ENCODE data around the gene C17orf114.

The C17orf114 gene

GRCh38 chr17:4808378-4808767, 6.2 kb upstream of the C17orf114 start:
- no peak for DNase-seq (ENCODE audit: low spot score)
- TF ChIP-seq CTCF (IDR thresholded peaks at IDR 0.05; ENCODE audit: extremely low read depth, missing control alignments) = no peak

GRCh38 chr17:4807605-4808377, 5.7 kb upstream of the C17orf114 start:
- no peak for TF ChIP-seq CTCF (IDR thresholded peaks at IDR 0.05; ENCODE audit: extremely low read depth, missing control alignments)
- DNase-seq (ENCODE audit: low spot score) = no peak

- DNase-seq (ENCODE audit: low spot score) = peak; percentile 100
These were observed 4.9 kb upstream of the C17orf114 start, which contains the start of gene PLD2 for GRCh38 chr17:4806777-4807604. Gene PLD2 (plus strand): TSS chr17:4807152. CDS start chr17:4807773, 621 bp downstream.

GRCh38 chr17:4806456-4806776, 4.3 kb upstream of the C17orf114 start:
- no peak for DNase-seq (ENCODE audit: low spot score)
- no peak for TF ChIP-seq CTCF (IDR thresholded peaks at IDR 0.05; ENCODE audit: extremely low read depth, missing control alignments)

More at GRCh38 chr17:4806777-4807604, 4.9 kb upstream of the C17orf114 start, which contains the start of gene PLD2:
- no peak for TF ChIP-seq CTCF (IDR thresholded peaks at IDR 0.05; ENCODE audit: extremely low read depth, missing control alignments)

GRCh38 chr17:4800462-4801196, 1.5 kb downstream of the C17orf114 start:
- DNase-seq (ENCODE audit: low spot score) = no peak
- no peak for TF ChIP-seq CTCF (IDR thresholded peaks at IDR 0.05; ENCODE audit: extremely low read depth, missing control alignments)

GRCh38 chr17:4796552-4796920, 5.6 kb downstream of the C17orf114 start:
- DNase-seq (ENCODE audit: low spot score) = no peak
- no peak for TF ChIP-seq CTCF (IDR thresholded peaks at IDR 0.05; ENCODE audit: extremely low read depth, missing control alignments)
